Measurements from ENCODE around the gene HOXD11. TPM values are rescaled to one million over a fixed set of nuclear protein-coding genes. Genes with fewer than 3 reads are reported as not detected.

Gene HOXD11
- total RNA-seq, 2 donors from 2014 or later: not detected

DNA sequence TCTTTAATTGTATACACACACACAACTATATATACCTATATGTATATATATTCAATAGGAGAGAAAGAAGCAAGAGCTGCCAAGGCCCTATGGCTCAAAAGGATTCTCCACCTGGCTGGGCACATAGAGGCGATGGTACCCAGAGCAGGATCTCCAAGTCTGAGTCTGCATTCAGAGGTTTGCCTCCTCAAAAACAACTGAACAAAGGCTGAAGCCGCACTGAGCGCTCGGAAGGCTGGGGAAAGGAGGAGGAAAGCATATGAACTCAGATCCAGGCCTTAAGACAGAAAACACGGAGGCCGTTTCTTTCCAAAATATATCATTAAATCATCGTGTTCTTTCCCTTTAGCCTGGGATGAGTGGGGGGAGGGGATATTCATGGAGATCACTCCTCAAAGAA is 3.9 kb upstream of the HOXD11 start:
- no peak for DNase-seq (ENCODE audit: low spot score)
- H3K4me1 ChIP-seq: peaks cover 0 to 45% of the 10 kb centered on the region in 2 donors
- no peak overlapping the region for H3K4me3 ChIP-seq
- peaks cover 59 to 92% of the 10 kb centered on the region in 2 donors for H3K27me3 ChIP-seq
- no peaks in the 10 kb centered on the region for H3K9me3 ChIP-seq
- no peaks in the 10 kb centered on the region for H3K36me3 ChIP-seq
- TF ChIP-seq, protein P1, sequence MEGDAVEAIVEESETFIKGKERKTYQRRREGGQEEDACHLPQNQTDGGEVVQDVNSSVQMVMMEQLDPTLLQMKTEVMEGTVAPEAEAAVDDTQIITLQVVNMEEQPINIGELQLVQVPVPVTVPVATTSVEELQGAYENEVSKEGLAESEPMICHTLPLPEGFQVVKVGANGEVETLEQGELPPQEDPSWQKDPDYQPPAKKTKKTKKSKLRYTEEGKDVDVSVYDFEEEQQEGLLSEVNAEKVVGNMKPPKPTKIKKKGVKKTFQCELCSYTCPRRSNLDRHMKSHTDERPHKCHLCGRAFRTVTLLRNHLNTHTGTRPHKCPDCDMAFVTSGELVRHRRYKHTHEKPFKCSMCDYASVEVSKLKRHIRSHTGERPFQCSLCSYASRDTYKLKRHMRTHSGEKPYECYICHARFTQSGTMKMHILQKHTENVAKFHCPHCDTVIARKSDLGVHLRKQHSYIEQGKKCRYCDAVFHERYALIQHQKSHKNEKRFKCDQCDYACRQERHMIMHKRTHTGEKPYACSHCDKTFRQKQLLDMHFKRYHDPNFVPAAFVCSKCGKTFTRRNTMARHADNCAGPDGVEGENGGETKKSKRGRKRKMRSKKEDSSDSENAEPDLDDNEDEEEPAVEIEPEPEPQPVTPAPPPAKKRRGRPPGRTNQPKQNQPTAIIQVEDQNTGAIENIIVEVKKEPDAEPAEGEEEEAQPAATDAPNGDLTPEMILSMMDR (IDR thresholded peaks at IDR 0.05): no peak
- no peak overlapping the region for H3K27ac ChIP-seq

- TF ChIP-seq, protein P1 (IDR thresholded peaks at IDR 0.05): no peak
- Histone ChIP-seq H3K27me3 (peaks cover 58 to 92% of the 10 kb centered on the region in 2 donors), H3K4me1 (peaks cover 0 to 46% of the 10 kb centered on the region in 2 donors), H3K27ac (no peak overlapping the region), H3K4me3 (no peak overlapping the region), H3K9me3 (no peaks in the 10 kb centered on the region), H3K36me3 (no peaks in the 10 kb centered on the region)
- no peak for DNase-seq (ENCODE audit: low spot score)
Measured at GRCh38 chr2:176103742-176104315, 3.3 kb upstream of the HOXD11 start.

DNA sequence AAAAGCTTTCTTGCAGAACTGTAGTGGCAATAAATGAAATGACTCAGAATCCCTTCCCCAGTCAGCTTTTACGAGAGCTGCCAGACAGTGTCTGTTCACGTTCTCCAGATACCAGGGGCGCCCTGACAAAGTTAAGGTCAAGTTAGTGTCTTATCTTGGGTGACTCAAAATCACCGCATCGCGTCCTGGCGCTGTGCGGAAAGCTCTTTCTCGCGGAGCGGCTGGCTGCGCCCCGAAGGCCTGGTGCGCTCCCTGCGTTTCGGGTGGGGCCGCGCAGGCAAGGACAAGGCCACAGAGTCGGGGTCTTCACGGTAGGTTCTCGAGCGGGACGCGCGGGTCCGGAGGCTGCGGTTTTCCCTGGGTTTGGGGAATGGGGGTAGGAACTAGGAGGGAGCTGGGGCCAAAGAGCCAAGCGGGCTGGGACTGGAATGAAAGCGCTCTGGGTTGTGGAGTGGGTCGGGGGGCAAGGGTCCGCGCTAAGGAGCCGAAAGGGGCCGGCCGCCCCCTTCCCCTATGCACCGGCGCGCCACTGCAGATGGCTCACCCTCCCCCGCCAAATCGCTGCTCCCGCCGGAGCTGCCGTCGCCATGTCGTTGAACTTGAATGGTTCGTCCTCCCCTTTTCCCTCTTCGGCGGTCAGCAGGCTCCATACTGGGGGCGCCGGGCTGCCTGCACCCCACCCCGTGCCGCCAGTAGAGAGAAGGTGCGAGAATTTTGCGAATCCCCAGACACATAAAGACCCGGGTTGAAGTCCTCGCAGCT is 2.6 kb upstream of the HOXD11 start:
- H3K36me3 ChIP-seq: no peaks in the 10 kb centered on the region
- no peak overlapping the region for H3K27ac ChIP-seq
- H3K27me3 ChIP-seq: peaks cover 58 to 93% of the 10 kb centered on the region in 2 donors
- no peaks in the 10 kb centered on the region for H3K9me3 ChIP-seq
- DNase-seq (ENCODE audit: low spot score): no peak
- H3K4me3 ChIP-seq: no peak overlapping the region
- TF ChIP-seq, protein P1 (IDR thresholded peaks at IDR 0.05): no peak
- peaks cover 0 to 46% of the 10 kb centered on the region in 2 donors for H3K4me1 ChIP-seq

DNA sequence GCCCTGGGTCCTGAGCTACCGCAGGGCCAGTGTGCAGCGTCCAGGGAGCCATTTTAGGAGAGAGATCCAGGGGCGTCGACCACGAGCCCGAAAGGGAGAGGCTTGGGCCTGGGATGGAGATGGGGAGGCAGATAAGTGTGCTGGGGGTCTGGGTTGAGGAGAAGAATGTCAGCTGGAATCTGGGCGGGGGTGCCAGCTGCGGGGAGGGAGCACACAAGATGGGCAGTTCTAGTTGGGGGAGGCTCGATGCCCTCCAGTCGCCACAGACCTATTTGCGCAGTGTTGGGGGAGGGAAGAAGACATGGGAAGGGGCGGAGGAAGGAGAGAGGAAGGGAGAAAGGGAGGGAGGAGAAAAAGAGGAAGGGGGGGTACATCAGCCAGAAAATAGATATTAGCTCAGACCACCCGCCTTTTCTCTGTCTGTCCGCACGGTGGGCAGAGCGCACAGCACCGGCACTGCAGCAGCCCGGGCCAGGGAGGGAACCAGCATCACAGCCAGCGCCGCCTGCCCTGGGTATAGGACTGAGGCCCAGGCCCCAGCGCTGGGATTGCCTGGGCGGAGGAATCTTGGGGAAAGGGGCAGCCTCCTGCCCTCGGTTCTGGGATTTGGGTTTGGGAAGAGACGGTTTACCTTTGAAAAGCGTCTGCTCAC is 1.9 kb upstream of the HOXD11 start:
- DNase-seq (ENCODE audit: low spot score): no peak
- Histone ChIP-seq H3K9me3 (no peaks in the 10 kb centered on the region), H3K4me1 (peaks cover 0 to 39% of the 10 kb centered on the region in 2 donors), H3K27ac (no peak overlapping the region), H3K4me3 (no peak overlapping the region), H3K27me3 (peaks cover 61 to 93% of the 10 kb centered on the region in 2 donors), H3K36me3 (no peaks in the 10 kb centered on the region)
- TF ChIP-seq, protein P1 (IDR thresholded peaks at IDR 0.05): no peak

DNA sequence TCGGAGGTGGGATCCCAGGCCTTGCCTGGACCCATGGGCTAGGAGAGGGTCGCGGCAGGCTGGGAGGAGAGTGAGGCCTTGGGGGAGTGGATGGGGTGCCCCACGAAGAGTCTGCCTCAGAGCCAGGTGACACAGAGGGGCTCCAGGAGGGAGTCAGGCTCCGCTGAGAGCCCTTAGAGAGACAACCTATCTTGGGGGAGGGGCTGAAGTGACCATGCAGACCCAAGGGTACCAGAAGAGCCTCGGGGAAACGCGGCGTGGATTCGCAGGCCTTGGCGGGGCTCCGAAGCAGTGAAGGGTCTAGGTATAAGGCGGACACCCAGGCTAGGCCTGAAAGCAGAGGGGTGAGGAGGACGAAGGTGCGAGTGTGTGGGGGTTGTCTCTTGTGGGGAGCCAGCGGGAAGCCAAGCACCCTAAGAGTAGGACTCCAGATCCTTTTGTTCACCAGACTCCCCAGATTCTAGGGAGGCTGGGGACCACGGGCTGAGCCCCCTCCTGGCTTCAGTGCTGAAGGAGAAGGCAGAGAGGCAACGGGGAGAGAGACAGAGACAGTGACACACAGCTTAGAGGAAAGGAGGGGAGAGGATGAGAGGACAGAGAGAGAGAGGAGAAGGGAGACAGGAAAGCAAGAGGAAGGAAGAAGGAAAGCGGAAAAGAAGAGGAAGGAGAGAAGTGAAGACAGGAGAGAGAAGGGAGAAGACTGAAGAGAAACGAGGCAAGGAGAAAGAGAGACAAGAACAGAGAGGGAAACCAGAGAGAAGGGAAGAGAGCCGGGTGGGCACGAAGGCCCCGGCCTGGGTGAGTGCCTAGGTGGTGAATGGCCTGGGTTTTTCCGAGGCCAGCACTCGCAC is 1.1 kb upstream of the HOXD11 start:
- Histone ChIP-seq H3K4me1 (peaks cover 0 to 39% of the 10 kb centered on the region in 2 donors), H3K27me3 (peaks cover 63 to 92% of the 10 kb centered on the region in 2 donors), H3K36me3 (no peaks in the 10 kb centered on the region), H3K27ac (no peak overlapping the region), H3K4me3 (no peak overlapping the region), H3K9me3 (no peaks in the 10 kb centered on the region)
- DNase-seq (ENCODE audit: low spot score): no peak
- TF ChIP-seq, protein P1 (IDR thresholded peaks at IDR 0.05): no peak

Data from right atrium auricular region (tissue), 2 donors.